HG03196 (cell line): ENCODE data around the gene BCAS1.
A peak's percentile ranks its signal among the peaks of the same experiment; 100 is the strongest.
"Not testable (repeated sequence)": the region's sequence is repeated elsewhere in the genome, so short reads cannot be mapped to it uniquely, and the experiment has no call there.

Experiments used
- ATAC-seq: cut with Tn5 transposase; IDR thresholded peaks from one replicate; pipeline ENCODE4 v1.9.1; 2021; ENCODE audit not compliant: unreplicated experiment

Gene BCAS1

GRCh38 chr20:53933232-53933846 is 137.1 kb downstream of the BCAS1 start:
- no peak for ATAC-seq

GRCh38 chr20:53932655-53933192 is 137.7 kb downstream of the BCAS1 start:
- ATAC-seq, result not testable (repeated sequence)

- ATAC-seq, result no peak
These were observed 138.8 kb downstream of the BCAS1 start for GRCh38 chr20:53931597-53931996.

DNA sequence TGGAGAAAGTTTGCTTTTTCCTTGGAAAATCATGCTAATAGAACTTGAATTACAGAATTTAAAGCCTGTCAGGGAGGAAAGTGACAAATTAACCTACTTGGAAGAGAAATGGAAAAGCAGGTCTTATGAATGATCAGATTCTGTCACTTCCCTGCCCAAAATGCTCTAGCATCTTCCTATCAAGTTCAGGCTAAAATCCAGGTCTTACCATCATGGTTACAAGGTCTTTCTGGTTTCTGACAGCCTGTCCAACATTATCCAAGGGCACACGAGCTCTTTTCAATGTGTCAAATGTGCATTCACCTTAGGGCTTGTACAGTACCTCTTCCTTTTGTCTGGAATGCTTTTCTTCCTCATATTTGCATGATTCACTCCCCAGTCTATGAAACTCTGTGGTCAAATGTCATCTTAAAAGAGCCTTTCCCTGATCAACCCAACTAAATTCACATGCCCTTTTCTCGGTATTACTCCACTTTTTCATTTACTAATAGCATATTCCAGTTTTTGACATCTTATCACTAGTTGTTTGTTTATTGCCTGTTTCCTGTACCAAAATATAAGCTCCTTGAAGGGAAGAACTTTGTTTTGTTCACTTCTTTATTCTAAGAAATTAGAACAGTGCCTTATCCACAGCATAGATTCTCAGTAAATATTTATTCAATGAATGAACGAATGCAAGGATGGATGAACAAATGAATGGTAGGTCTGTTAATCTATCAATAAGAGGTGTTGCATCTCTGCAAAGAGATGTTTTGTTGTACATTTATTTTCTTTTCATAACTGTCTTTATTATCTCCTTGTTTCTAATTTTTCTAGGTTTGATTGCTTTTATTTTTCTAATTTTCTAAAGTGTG is 139.5 kb downstream of the BCAS1 start:
- no peak for ATAC-seq

DNA sequence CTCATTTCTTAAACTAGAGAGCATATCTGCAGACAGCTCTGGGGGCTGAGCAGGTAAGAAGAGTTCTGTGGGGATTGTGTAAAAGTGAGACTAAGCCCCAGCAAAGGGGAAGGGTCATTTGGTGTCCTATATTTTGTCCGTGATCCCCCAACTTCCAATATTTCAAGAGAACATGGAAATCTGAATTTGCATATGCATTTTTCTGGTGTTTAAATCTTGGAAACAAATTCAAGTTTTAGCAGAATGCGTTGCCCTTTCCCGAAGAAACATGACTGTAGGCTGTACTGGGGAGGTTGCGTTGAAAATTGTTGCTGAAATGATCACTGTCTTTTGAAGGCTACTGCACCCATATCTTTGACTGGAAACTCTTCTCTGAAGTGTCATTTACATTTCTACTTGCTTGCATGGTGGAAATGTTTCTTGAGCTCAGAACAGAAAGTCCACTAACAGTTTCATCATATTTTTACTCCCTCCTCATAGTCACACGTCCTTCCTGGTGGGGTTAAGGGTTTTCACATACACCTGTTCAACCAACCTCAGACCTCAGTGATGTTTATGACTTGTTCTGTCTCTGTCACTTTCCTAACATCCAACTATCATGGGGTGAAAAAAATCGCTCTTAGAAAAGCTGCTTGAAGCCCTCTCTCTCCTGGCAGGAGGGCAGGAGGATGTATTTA is 140.3 kb downstream of the BCAS1 start:
- ATAC-seq, result peak; percentile 54

DNA sequence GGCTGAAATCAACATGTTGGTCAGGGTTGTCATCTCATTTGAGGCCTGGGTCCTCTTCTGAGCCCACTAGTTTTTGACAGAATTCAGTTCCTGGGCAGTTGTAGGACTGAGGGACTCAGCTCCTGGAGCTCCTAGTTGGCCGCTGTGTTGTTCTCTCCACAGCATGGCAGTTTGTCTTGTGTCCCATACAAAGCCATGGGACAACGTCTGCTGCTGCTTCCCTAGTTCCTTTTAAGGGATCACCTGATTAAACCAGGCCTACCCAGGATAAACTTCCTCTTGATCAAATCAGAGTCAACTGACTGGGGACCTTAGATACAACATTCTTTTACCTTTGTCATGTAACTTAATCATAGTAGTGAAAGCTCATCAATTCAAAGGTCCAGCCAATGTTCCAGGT is 141.0 kb downstream of the BCAS1 start:
- no peak for ATAC-seq

DNA sequence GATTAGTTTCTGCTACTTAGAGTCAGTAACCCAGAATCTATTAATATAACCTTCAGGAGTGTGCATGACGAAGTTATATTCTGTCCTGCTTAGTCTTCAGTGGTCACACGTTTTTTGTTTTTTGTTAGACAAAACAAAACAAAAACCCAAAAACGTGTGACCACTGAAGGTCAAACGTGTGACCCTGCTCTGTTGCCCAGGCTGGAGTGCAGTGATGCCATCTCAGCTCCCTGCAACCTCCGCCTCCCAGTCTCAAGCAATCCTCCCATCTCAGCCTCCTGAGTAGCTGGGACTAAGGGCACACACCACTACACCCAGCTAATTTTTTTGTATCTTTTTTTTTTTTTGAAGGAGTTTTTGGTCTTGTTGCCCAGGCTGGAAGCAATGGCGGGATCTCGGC is 142.4 kb downstream of the BCAS1 start:
- no peak for ATAC-seq

GRCh38 chr20:53926428-53927028 is 143.9 kb downstream of the BCAS1 start:
- peak; percentile 69 for ATAC-seq

GRCh38 chr20:53925651-53926401 is 144.6 kb downstream of the BCAS1 start:
- no peak for ATAC-seq

DNA sequence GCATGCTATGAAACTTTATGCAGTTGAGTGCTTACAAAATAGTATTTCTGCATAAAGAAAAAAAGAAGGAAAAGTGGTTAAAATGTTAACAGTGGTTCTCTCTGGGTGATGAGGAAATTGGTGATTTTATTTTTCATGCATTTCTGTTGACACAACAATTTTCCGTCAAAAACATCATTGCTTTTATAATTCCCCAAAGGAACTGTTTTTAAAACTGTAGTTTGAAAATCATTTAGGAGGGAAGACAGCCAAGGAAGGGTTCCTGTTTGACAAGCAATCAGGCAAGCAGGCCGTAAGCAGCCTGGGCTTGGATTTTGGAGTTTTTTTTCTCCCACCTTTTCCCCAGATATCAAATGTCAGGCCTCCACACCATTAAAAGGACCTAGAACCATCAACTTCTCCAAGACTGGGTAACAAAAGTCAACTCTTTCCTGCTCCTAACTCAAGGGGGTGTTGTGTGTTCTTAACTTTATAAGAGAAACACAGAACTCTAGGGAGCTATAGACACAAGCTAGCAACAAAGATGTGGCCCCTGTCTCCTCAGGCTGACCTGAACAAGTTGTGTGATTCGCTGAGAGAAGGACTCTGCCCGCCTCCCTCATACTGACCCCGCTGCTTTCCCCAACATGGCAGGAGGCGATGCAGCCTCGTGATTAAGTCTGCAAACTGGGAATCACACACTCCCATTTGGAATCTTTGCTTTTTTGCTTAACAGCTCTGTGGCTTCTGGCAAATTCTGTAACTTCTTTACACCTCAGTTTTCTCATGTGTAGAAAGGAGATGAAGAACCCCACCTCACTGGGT is 146.6 kb downstream of the BCAS1 start:
- no peak for ATAC-seq

DNA sequence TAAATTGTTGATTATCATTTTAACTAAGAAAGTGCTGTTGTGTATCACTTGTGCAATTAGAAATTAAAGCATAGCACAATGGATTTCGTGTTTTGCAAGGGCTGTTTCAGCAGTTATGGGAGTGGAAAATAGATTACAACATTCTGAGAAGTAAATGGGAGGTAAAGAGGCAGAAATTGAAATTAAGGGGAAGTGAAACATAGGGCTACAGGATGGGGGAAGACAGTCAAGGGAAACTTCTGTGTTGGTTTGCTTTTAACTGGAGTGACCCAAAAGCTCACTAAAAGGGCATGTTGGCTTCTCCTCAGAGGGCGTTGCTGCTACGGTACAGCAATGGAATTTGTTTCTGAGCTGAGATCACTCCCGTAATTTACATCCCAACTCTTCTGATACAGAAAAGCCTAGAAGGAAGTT is 147.5 kb downstream of the BCAS1 start:
- ATAC-seq, result peak; percentile 41

- no peak for ATAC-seq
These were observed 148.9 kb downstream of the BCAS1 start for GRCh38 chr20:53921443-53921973.

DNA sequence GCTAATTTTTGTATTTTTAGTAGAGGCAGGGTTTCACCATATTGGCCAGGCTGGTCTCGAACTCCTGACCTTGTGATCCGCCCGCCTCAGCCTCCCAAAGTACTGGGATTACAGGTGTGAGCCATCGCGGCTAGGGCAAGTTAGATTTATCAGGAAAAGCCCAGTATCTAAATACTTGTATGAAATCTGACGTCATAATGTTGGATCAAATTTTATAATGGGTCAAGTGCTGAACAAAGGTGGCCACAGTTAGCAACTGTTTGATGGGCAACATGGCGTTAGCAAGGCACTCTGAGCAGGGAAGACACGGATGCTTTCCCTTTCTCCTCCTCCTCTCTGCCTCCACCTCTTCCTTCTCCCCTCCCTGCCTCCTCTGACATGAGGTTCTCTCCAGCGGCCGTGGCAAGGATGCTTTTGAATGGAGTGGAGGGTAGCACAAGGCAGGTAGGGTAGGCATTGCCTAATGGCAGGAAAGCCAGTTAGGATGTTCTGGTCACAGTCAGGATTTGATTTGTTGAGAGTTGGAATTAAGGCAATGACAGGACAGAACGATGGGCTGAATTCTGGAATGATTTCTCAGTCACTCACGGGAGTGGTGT is 149.6 kb downstream of the BCAS1 start:
- no peak for ATAC-seq

GRCh38 chr20:53919886-53920285 is 150.5 kb downstream of the BCAS1 start:
- ATAC-seq, result no peak

GRCh38 chr20:53918949-53919361 is 151.4 kb downstream of the BCAS1 start:
- ATAC-seq, result no peak

GRCh38 chr20:53918020-53918311 is 152.4 kb downstream of the BCAS1 start:
- no peak for ATAC-seq

- ATAC-seq, result peak; percentile 68
These were observed 153.0 kb downstream of the BCAS1 start for GRCh38 chr20:53917145-53918019.

GRCh38 chr20:53916173-53916512 is 154.3 kb downstream of the BCAS1 start:
- ATAC-seq, result no peak
